ENCODE results near the gene CYP27C1.

- TF ChIP-seq CTCF (IDR thresholded peaks at IDR 0.05) (no peak), POLR2A (IDR thresholded peaks at IDR 0.05) (no peak)
These were observed 79.6 kb downstream of the CYP27C1 start for GRCh38 chr2:127140538-127140937.

Data from lower leg skin (tissue), 3 donors.